Activated naive CD4-positive, alpha-beta T cell treated with anti-CD3 and anti-CD28 coated beads for 36 hours (primary cell): ENCODE data around the gene MACROD2. TPM values are rescaled to one million over a fixed set of nuclear protein-coding genes. Genes with fewer than 3 reads are reported as not detected.
"Not testable (repeated sequence)": the region's sequence is repeated elsewhere in the genome, so short reads cannot be mapped to it uniquely, and the experiment has no call there.

Source experiments
- CTCF ChIA-PET: fragments of 350-600 bp; sonication (Branson Sonifier 250); formaldehyde crosslinking; loops from one replicate; lab custom pipeline; 2021; ENCODE audit warnings: antibody characterized with exemption; lab: Charles Lee
- DNase-seq: peaks from one replicate; pipeline ENCODE4 v3.0.0-alpha.2; 2020
- H3K27ac Mint-ChIP-seq: one replicate; pipeline ENCODE4 v1.8.0; 2021; ENCODE audit warnings: mild to moderate bottlenecking, mixed read lengths
- H3K27me3 Mint-ChIP-seq: one replicate; pipeline ENCODE4 v1.8.0; 2021; ENCODE audit warnings: low read depth, mixed read lengths
- H3K36me3 Mint-ChIP-seq: one replicate; pipeline ENCODE4 v1.8.0; 2021; ENCODE audit warnings: low read depth, mixed read lengths
- H3K4me1 Mint-ChIP-seq: one replicate; pipeline ENCODE4 v1.8.0; 2021; ENCODE audit warnings: low read depth, mixed read lengths
- H3K4me3 Mint-ChIP-seq: one replicate; pipeline ENCODE4 v1.8.0; 2021; ENCODE audit warnings: mild to moderate bottlenecking, moderate library complexity, mixed read lengths
- H3K9me3 Mint-ChIP-seq: one replicate; pipeline ENCODE4 v1.8.0; 2021; ENCODE audit warnings: mixed read lengths
- intact Hi-C: fragments of 100-400 bp; cut with micrococcal nuclease; formaldehyde crosslinking; loops from one replicate; pipeline ENCODE4 v1.15.1; 2023
- total RNA-seq, 2 experiments: library from RNA; stranded (reverse); gene quantifications; one replicate each; pipeline ENCODE4 v1.2.3, GENCODE V29; 2021

MACROD2 gene
- total RNA-seq, 2 experiments from 2014 or later = not detected

- Mint-ChIP-seq H3K9me3 (no peaks in the 10 kb centered on the region), H3K27me3 (no peaks in the 10 kb centered on the region), H3K36me3 (no peaks in the 10 kb centered on the region), H3K4me3 (no peak overlapping the region), H3K4me1 (no peaks in the 10 kb centered on the region), H3K27ac (no peak overlapping the region)
- intact Hi-C loops = no loop called here
- no peak for DNase-seq
- CTCF ChIA-PET = no interaction called here
These were observed 2015.7 kb downstream of the MACROD2 start for GRCh38 chr20:16011056-16011455.

- H3K9me3 Mint-ChIP-seq = no peaks in the 10 kb centered on the region
- no peak for DNase-seq
- H3K36me3 Mint-ChIP-seq = no peaks in the 10 kb centered on the region
- no peak overlapping the region for H3K4me3 Mint-ChIP-seq
- H3K27ac Mint-ChIP-seq = no peak overlapping the region
- no peaks in the 10 kb centered on the region for H3K27me3 Mint-ChIP-seq
- H3K4me1 Mint-ChIP-seq = no peaks in the 10 kb centered on the region
- CTCF ChIA-PET = no interaction called here
- intact Hi-C loops = no loop called here
These were observed 2016.2 kb downstream of the MACROD2 start for GRCh38 chr20:16011519-16011918.

- H3K36me3 Mint-ChIP-seq, intact Hi-C loops, DNase-seq, CTCF ChIA-PET, H3K27me3 Mint-ChIP-seq, H3K4me3 Mint-ChIP-seq, H3K9me3 Mint-ChIP-seq, H3K4me1 Mint-ChIP-seq: not testable (repeated sequence)
- peak overlapping the region; percentile 27 for H3K27ac Mint-ChIP-seq
These were observed 2017.6 kb downstream of the MACROD2 start for GRCh38 chr20:16012934-16013333.

GRCh38 chr20:16013631-16014030 is 2018.3 kb downstream of the MACROD2 start:
- Mint-ChIP-seq H3K36me3 (no peaks in the 10 kb centered on the region), H3K9me3 (no peaks in the 10 kb centered on the region), H3K4me1 (no peaks in the 10 kb centered on the region), H3K27me3 (no peaks in the 10 kb centered on the region), H3K27ac (no peak overlapping the region), H3K4me3 (no peak overlapping the region)
- CTCF ChIA-PET = no interaction called here
- intact Hi-C loops = no loop called here
- DNase-seq = no peak

GRCh38 chr20:16014436-16014835 is 2019.1 kb downstream of the MACROD2 start:
- H3K27ac Mint-ChIP-seq = no peak overlapping the region
- no peaks in the 10 kb centered on the region for H3K9me3 Mint-ChIP-seq
- CTCF ChIA-PET = no interaction called here
- intact Hi-C loops = no loop called here
- no peak overlapping the region for H3K4me3 Mint-ChIP-seq
- no peak for DNase-seq
- H3K4me1 Mint-ChIP-seq = no peaks in the 10 kb centered on the region
- H3K36me3 Mint-ChIP-seq = no peaks in the 10 kb centered on the region
- H3K27me3 Mint-ChIP-seq = no peaks in the 10 kb centered on the region

- Mint-ChIP-seq H3K4me3 (no peak overlapping the region), H3K36me3 (no peaks in the 10 kb centered on the region), H3K27me3 (no peaks in the 10 kb centered on the region), H3K4me1 (no peaks in the 10 kb centered on the region), H3K27ac (no peak overlapping the region), H3K9me3 (no peaks in the 10 kb centered on the region)
- no peak for DNase-seq
- intact Hi-C loops = no loop called here
- CTCF ChIA-PET = no interaction called here
These were observed 2022.3 kb downstream of the MACROD2 start for GRCh38 chr20:16017656-16018055.

- Mint-ChIP-seq H3K27ac (no peak overlapping the region), H3K36me3 (no peaks in the 10 kb centered on the region), H3K4me1 (no peaks in the 10 kb centered on the region), H3K9me3 (no peaks in the 10 kb centered on the region), H3K4me3 (no peak overlapping the region), H3K27me3 (no peaks in the 10 kb centered on the region)
- DNase-seq = no peak
- intact Hi-C loops = no loop called here
- CTCF ChIA-PET = no interaction called here
These were observed 2023.6 kb downstream of the MACROD2 start for GRCh38 chr20:16018881-16019280.

- Mint-ChIP-seq H3K9me3 (peaks cover 2% of the 10 kb centered on the region), H3K36me3 (no peaks in the 10 kb centered on the region), H3K4me3 (no peak overlapping the region), H3K27me3 (no peaks in the 10 kb centered on the region), H3K4me1 (no peaks in the 10 kb centered on the region), H3K27ac (no peak overlapping the region)
- CTCF ChIA-PET = no interaction called here
- intact Hi-C loops = no loop called here
- DNase-seq = no peak
These were observed 2025.7 kb downstream of the MACROD2 start for GRCh38 chr20:16020971-16021370.

GRCh38 chr20:16025084-16025483 is 2029.8 kb downstream of the MACROD2 start:
- Mint-ChIP-seq H3K9me3 (peaks cover 2% of the 10 kb centered on the region), H3K27ac (no peak overlapping the region)

GRCh38 chr20:16027686-16028085 is 2032.4 kb downstream of the MACROD2 start:
- Mint-ChIP-seq H3K27ac (no peak overlapping the region), H3K4me1 (no peaks in the 10 kb centered on the region), H3K36me3 (no peaks in the 10 kb centered on the region), H3K27me3 (no peaks in the 10 kb centered on the region), H3K9me3 (peaks cover 2% of the 10 kb centered on the region), H3K4me3 (no peak overlapping the region)
- no peak for DNase-seq
- intact Hi-C loops = no loop called here
- CTCF ChIA-PET = no interaction called here

More at GRCh38 chr20:16025084-16025483, 2029.8 kb downstream of the MACROD2 start:
- Mint-ChIP-seq H3K4me3 (no peak overlapping the region), H3K36me3 (no peaks in the 10 kb centered on the region), H3K27me3 (no peaks in the 10 kb centered on the region), H3K4me1 (no peaks in the 10 kb centered on the region)
- DNase-seq = no peak
- intact Hi-C loops = no loop called here
- CTCF ChIA-PET = no interaction called here

GRCh38 chr20:16028923-16029322 is 2033.6 kb downstream of the MACROD2 start:
- Mint-ChIP-seq H3K27ac (no peak overlapping the region), H3K9me3 (peaks cover 2% of the 10 kb centered on the region), H3K4me3 (no peak overlapping the region), H3K4me1 (no peaks in the 10 kb centered on the region), H3K27me3 (no peaks in the 10 kb centered on the region), H3K36me3 (no peaks in the 10 kb centered on the region)
- intact Hi-C loops = no loop called here
- CTCF ChIA-PET = no interaction called here
- DNase-seq = no peak

GRCh38 chr20:16030253-16030652 is 2034.9 kb downstream of the MACROD2 start:
- CTCF ChIA-PET = no interaction called here
- Mint-ChIP-seq H3K4me3 (no peak overlapping the region), H3K27me3 (no peaks in the 10 kb centered on the region), H3K4me1 (no peaks in the 10 kb centered on the region), H3K36me3 (no peaks in the 10 kb centered on the region), H3K9me3 (no peaks in the 10 kb centered on the region), H3K27ac (no peak overlapping the region)
- DNase-seq = no peak
- intact Hi-C loops = no loop called here

GRCh38 chr20:16035576-16035975 is 2040.3 kb downstream of the MACROD2 start:
- Mint-ChIP-seq H3K4me3 (no peak overlapping the region), H3K9me3 (no peaks in the 10 kb centered on the region), H3K36me3 (no peaks in the 10 kb centered on the region), H3K4me1 (no peaks in the 10 kb centered on the region), H3K27ac (no peak overlapping the region), H3K27me3 (no peaks in the 10 kb centered on the region)
- DNase-seq = no peak
- CTCF ChIA-PET = no interaction called here
- intact Hi-C loops = no loop called here

- no peaks in the 10 kb centered on the region for H3K36me3 Mint-ChIP-seq
- no peak overlapping the region for H3K27ac Mint-ChIP-seq
- H3K4me3 Mint-ChIP-seq = no peak overlapping the region
- CTCF ChIA-PET = no interaction called here
- no peak for DNase-seq
- H3K4me1 Mint-ChIP-seq = no peaks in the 10 kb centered on the region
- H3K9me3 Mint-ChIP-seq = no peaks in the 10 kb centered on the region
- H3K27me3 Mint-ChIP-seq = no peaks in the 10 kb centered on the region
- intact Hi-C loops = no loop called here
These were observed 2041.0 kb downstream of the MACROD2 start for GRCh38 chr20:16036331-16036730.
